ENCODE data around the gene TWNK.

- TF ChIP-seq, protein P1, sequence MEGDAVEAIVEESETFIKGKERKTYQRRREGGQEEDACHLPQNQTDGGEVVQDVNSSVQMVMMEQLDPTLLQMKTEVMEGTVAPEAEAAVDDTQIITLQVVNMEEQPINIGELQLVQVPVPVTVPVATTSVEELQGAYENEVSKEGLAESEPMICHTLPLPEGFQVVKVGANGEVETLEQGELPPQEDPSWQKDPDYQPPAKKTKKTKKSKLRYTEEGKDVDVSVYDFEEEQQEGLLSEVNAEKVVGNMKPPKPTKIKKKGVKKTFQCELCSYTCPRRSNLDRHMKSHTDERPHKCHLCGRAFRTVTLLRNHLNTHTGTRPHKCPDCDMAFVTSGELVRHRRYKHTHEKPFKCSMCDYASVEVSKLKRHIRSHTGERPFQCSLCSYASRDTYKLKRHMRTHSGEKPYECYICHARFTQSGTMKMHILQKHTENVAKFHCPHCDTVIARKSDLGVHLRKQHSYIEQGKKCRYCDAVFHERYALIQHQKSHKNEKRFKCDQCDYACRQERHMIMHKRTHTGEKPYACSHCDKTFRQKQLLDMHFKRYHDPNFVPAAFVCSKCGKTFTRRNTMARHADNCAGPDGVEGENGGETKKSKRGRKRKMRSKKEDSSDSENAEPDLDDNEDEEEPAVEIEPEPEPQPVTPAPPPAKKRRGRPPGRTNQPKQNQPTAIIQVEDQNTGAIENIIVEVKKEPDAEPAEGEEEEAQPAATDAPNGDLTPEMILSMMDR (IDR thresholded peaks at IDR 0.05; ENCODE audit: low read depth, low read length, poor library complexity, severe bottlenecking) = no peak
- TF ChIP-seq EZH2phosphoT487 (IDR thresholded peaks at IDR 0.05; ENCODE audit: borderline replicate concordance, low read length) = no peak
These were observed 21.5 kb upstream of the TWNK start for GRCh38 chr10:100965820-100966219.

Data from DOHH2 (cell line).